Stimulated activated CD4-positive, alpha-beta T cell treated with anti-CD3 and anti-CD28 coated beads, Interleukin-15, amount 100 ng/mL, for 24 hours (primary cell): ENCODE measurements around the gene ADAMTS5.

ENCODE experiments used
- DNase-seq: peaks from one replicate; pipeline ENCODE4 v3.0.0-alpha.2; 2020

ADAMTS5 gene

GRCh38 chr21:26883768-26884167 is 83.1 kb downstream of the ADAMTS5 start:
- no peak for DNase-seq

DNA sequence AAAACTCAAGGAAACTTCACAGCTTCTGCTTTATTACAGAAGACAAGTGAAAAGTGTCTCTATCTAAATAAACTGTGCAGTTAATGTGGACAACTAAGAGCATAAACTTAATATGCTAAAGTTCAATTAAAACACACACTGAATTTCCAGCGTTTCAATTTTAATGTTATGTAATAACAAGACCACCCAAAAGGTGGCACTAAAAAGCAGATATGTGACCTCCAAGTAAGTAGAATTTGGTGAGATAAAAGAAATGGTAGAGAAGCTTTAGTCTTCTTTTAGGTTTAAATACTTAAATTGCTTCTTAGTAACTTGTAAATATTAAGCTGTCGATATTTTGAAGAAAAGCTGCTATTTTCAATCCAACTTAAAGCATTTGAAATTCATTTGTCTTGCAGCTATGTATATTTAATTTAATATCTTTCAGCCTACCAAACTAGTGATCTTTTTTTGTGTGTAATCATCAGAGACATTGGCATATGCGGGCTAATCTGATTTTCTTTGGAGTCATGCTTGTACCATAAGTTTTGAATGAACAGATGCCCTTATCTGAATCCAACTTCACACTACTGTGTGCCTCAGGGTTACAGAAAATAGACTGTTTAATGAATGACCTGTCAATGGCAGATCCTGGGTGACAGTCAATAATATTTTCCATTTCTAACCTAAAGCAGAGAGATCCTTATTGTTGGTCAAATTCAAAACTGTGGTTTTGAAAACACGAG is 85.2 kb downstream of the ADAMTS5 start:
- no peak for DNase-seq

DNA sequence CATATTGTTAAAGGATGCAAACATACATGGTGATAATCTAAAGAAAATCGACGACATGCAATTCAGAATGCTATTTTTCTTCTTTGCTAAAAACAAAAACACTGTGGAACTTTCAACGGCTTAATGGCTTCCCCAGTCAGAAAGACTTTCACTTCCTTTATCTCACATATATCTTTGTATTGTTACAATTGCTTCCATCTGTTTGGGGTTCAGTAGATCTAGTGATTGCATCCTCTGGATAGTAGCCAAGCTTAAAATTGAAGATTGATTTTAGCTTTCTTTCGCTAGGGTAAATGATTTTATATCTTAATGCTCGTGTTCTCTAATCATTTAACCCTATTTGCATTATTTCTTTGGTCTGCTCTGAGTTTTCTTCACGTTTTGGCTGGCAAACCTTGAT is 89.9 kb downstream of the ADAMTS5 start:
- DNase-seq, result no peak

- DNase-seq, result no peak
Observed at GRCh38 chr21:26874347-26874746, 92.5 kb downstream of the ADAMTS5 start.
